Upper lobe of right lung (tissue), 1 donor: ENCODE measurements around the gene PTRHD1. TPM values are rescaled to one million over a fixed set of nuclear protein-coding genes. Genes with fewer than 3 reads are reported as not detected.

ENCODE experiments used
- ATAC-seq: fragments of 200-7000 bp; cut with Tn5 transposase; one replicate; pipeline ENCODE4 v1.9.1; 2020; ENCODE audit warnings: mild to moderate bottlenecking, moderate library complexity
- DNase-seq: peaks from one replicate; pipeline ENCODE4 v3.0.0-alpha.2; 2020
- H3K27ac ChIP-seq: fragments of 200-600 bp; one replicate; pipeline ENCODE4 v1.8.0; 2022
- H3K27me3 ChIP-seq: fragments of 200-600 bp; one replicate; pipeline ENCODE4 v1.8.0; 2022; ENCODE audit warnings: mild to moderate bottlenecking
- H3K36me3 ChIP-seq: fragments of 200-600 bp; one replicate; pipeline ENCODE4 v1.8.0; 2022
- H3K4me1 ChIP-seq: fragments of 200-600 bp; one replicate; pipeline ENCODE4 v1.8.0; 2022
- H3K4me3 ChIP-seq: fragments of 200-600 bp; one replicate; pipeline ENCODE4 v1.8.0; 2022; ENCODE audit warnings: mild to moderate bottlenecking
- H3K9me3 ChIP-seq: fragments of 200-600 bp; one replicate; pipeline ENCODE4 v1.8.0; 2022
- CTCF ChIP-seq: fragments of 200-600 bp; IDR thresholded peaks from one replicate; pipeline ENCODE4 v1.8.0; 2022; ENCODE audit warnings: antibody characterized with exemption
- intact Hi-C: fragments of 100-400 bp; cut with DNase I; formaldehyde crosslinking; loops from one replicate; pipeline ENCODE4 v1.11.0; 2022
- total RNA-seq: library from RNA; stranded (reverse); fragmentation: NEBNext Ultra II Directional; extraction: Animal tissue kit (Norgen Biotek cat#: 25700); gene quantifications from one replicate; pipeline ENCODE4 v1.2.1, GENCODE V29; 2021
- donor health status: DM: no; HTN: yes; CAD: no; lungs with severe emphysema.

PTRHD1 gene
- total RNA-seq, 1 donor from 2014 or later: 30.7 TPM

- H3K36me3 ChIP-seq: peaks cover 29% of the 10 kb centered on the region
- DNase-seq (no peak), ATAC-seq (no peak)
- intact Hi-C loops: no loop called here
- no peaks in the 10 kb centered on the region for H3K9me3 ChIP-seq
- H3K27ac ChIP-seq: no peak overlapping the region
- no peak overlapping the region for H3K4me3 ChIP-seq
- no peaks in the 10 kb centered on the region for H3K4me1 ChIP-seq
- TF ChIP-seq CTCF: no peak
- H3K27me3 ChIP-seq: no peaks in the 10 kb centered on the region
These were observed 23.7 kb upstream of the PTRHD1 start for GRCh38 chr2:24816884-24817283.

- ATAC-seq (no peak), DNase-seq (no peak)
- H3K27ac ChIP-seq: no peak overlapping the region
These were observed 23.2 kb upstream of the PTRHD1 start for GRCh38 chr2:24816404-24816803.

GRCh38 chr2:24815171-24815570 is 22.0 kb upstream of the PTRHD1 start:
- Histone ChIP-seq H3K4me3 (no peak overlapping the region), H3K4me1 (no peaks in the 10 kb centered on the region), H3K36me3 (peaks cover 16% of the 10 kb centered on the region), H3K27me3 (no peaks in the 10 kb centered on the region), H3K9me3 (no peaks in the 10 kb centered on the region), H3K27ac (no peak overlapping the region)
- ATAC-seq: no peak
- DNase-seq: no peak
- no peak for TF ChIP-seq CTCF
- intact Hi-C loops: no loop called here

More at GRCh38 chr2:24816404-24816803, 23.2 kb upstream of the PTRHD1 start:
- Histone ChIP-seq H3K4me1 (no peaks in the 10 kb centered on the region), H3K27me3 (no peaks in the 10 kb centered on the region), H3K4me3 (no peak overlapping the region), H3K9me3 (no peaks in the 10 kb centered on the region), H3K36me3 (peaks cover 26% of the 10 kb centered on the region)
- TF ChIP-seq CTCF: no peak
- intact Hi-C loops: no loop called here

- no peak for ATAC-seq
- TF ChIP-seq CTCF: no peak
- Histone ChIP-seq H3K4me1 (no peaks in the 10 kb centered on the region), H3K27me3 (no peaks in the 10 kb centered on the region), H3K4me3 (no peak overlapping the region), H3K9me3 (no peaks in the 10 kb centered on the region), H3K27ac (no peak overlapping the region), H3K36me3 (peaks cover 15% of the 10 kb centered on the region)
- intact Hi-C loops: no loop called here
- no peak for DNase-seq
These were observed 21.3 kb upstream of the PTRHD1 start for GRCh38 chr2:24814516-24814915.

GRCh38 chr2:24813691-24814137 is 20.5 kb upstream of the PTRHD1 start:
- H3K36me3 ChIP-seq: peaks cover 15% of the 10 kb centered on the region
- H3K4me1 ChIP-seq: no peaks in the 10 kb centered on the region
- H3K9me3 ChIP-seq: no peaks in the 10 kb centered on the region
- DNase-seq (no peak), ATAC-seq (no peak)
- no peak overlapping the region for H3K27ac ChIP-seq
- TF ChIP-seq CTCF: no peak
- no peak overlapping the region for H3K4me3 ChIP-seq
- intact Hi-C loops: no loop called here
- no peaks in the 10 kb centered on the region for H3K27me3 ChIP-seq
